Transverse colon (tissue), 3 donors: ENCODE results near the gene MOV10L1.

ENCODE experiments used
- POLR2A ChIP-seq: fragments of 450-650 bp; IDR thresholded peaks from one replicate; pipeline ENCODE4 v1.6.1; 2016; ENCODE audit warnings: antibody characterized with exemption, mild to moderate bottlenecking, moderate library complexity
- TF ChIP-seq, protein P1 (sequence below), 5 experiments: fragments of 200-600 bp in 3 of 5; fragments of 450-650 bp in 2 of 5; sonication (generic) in 3 of 5; IDR thresholded peaks; 1 replicate in 2 of 5; 2 replicates in 3 of 5; pipeline ENCODE4 v1.5.1; 2016 to 2017; ENCODE audit warnings: antibody characterized with exemption in 5 of 5, inconsistent platforms in 3 of 5, mild to moderate bottlenecking in 2 of 5, moderate library complexity in 1 of 5

DNA sequence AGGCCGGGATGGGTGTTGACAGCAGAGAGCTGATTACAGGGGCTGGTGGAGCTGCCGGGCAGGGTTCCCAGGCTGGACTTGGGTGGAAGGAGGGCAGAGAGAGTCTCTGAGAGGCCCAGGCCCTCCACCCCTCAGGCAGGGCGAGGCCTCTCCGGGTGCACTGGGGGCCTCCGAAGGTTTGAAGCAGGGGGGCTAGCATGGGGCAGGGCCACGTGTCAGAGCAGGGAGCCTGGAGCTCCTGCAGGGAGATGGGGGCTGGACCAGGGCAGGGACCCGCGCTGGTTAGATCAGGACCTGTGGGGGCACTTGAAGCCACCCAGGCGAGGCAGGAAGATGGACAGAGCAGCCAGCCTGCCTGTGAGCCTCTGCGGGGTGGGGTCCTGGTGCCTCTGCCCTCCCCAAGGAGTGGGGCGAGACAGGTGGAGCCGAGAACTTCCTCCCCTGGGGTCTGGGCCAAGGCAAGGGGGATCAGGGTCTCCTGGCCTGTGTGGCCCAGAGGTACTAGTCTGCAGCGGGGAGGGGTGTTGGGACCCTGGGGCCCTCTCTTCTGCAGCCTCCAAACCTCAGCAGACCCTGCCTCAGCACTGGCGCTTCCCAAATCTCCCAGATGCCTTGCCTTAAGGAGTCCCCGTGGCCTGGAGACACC, 81.6 kb downstream of the MOV10L1 start:
- TF ChIP-seq, protein P1, sequence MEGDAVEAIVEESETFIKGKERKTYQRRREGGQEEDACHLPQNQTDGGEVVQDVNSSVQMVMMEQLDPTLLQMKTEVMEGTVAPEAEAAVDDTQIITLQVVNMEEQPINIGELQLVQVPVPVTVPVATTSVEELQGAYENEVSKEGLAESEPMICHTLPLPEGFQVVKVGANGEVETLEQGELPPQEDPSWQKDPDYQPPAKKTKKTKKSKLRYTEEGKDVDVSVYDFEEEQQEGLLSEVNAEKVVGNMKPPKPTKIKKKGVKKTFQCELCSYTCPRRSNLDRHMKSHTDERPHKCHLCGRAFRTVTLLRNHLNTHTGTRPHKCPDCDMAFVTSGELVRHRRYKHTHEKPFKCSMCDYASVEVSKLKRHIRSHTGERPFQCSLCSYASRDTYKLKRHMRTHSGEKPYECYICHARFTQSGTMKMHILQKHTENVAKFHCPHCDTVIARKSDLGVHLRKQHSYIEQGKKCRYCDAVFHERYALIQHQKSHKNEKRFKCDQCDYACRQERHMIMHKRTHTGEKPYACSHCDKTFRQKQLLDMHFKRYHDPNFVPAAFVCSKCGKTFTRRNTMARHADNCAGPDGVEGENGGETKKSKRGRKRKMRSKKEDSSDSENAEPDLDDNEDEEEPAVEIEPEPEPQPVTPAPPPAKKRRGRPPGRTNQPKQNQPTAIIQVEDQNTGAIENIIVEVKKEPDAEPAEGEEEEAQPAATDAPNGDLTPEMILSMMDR (IDR thresholded peaks at IDR 0.05): no peak
- TF ChIP-seq POLR2A: no peak
